Raji (cell line): ENCODE data around the gene CCDC124.

Source experiments
- POLR2A ChIP-seq: IDR thresholded peaks from 2 replicates; pipeline ENCODE4 v1.6.1; 2011; ENCODE audit warnings: low read depth, low read length, control low read depth; ENCODE audit not compliant: insufficient read depth

The CCDC124 gene

DNA sequence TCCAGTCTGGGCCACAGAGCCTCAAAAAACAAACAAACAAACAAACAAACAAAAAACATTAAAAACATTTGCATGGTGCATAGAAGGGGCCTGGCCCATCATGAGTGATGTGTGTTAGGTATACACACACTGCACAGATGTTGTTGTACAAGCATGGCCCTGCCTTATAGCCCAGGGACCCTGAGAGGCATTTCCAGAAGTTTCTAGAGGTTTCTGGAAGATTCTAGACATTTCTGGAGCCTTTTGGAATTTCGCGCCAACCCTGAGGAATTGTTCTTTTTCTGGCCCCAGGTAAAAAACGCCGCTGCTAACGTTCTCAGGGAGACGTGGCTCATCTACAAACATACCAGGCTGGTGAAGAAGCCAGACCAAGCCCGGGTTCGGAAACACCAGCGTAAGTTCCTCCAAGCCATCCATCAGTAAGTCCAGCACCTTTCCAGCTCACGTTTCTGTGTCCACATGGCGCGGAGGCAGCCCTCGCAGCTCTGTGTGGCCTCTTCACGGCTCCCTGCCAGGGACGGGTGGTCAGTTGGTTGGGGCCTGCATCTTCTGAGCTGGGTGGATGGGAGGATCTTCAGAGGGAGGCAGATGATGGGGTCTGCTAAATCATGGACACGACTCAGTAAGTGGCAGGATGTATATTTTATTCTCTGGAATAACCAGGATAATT, 56.7 kb downstream of the CCDC124 start:
- no peak for TF ChIP-seq POLR2A

DNA sequence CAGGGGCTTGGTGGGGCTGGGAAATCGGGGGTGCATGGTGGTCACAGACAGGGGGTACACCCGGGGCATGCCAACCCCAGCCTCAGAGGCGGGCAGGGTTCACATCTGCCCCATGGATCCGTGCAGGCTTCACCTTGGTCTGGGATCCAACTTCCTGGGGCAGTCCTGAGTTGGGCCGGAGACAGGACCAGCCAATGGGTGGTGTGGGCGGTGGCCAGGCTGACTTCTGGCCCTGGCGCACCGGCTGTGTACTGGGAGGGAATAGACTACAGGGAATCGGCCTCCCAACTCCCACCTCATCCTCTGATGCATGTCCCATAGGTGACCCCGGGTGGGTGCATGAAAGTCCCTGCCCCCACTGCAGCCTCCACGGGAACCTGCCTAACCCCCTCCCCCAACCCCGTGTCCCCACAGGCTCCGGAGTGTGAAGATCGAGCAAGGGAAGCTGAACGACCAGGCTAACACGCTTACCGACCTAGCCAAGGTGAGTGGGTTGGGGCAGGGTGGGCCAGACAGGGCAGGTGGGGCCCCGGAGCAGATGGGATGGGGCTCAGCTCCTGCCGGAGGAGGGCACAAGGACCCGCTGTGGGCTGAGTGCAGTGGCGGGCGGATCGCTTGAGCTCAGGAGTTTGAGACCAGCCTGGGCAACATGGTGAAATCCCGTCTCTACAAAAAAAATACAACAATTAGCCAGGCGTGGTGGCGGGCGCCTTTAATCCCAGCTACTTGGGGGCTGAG, 60.4 kb downstream of the CCDC124 start:
- TF ChIP-seq POLR2A, result no peak
